Islet precursor cell (in vitro differentiated cells): Measurements from ENCODE around the gene C21orf58.
"Not testable (repeated sequence)": the region's sequence is repeated elsewhere in the genome, so short reads cannot be mapped to it uniquely, and the experiment has no call there.

Source experiments
- DNase-seq: peaks from one replicate; pipeline ENCODE4 v3.0.0-alpha.2; 2018

C21orf58 gene

GRCh38 chr21:46322351-46323226 lies 1.1 kb downstream of the C21orf58 start:
- peak; percentile 60 for DNase-seq

GRCh38 chr21:46320331-46320801 lies 3.3 kb downstream of the C21orf58 start:
- DNase-seq, result no peak

GRCh38 chr21:46319186-46319585 lies 4.5 kb downstream of the C21orf58 start:
- no peak for DNase-seq

GRCh38 chr21:46318464-46318845 lies 5.2 kb downstream of the C21orf58 start:
- DNase-seq, result no peak

GRCh38 chr21:46317710-46318463 lies 5.8 kb downstream of the C21orf58 start:
- DNase-seq, result peak; percentile 74

- DNase-seq, result no peak
Measured at GRCh38 chr21:46316708-46317324, 6.9 kb downstream of the C21orf58 start.

GRCh38 chr21:46314441-46315020 lies 9.1 kb downstream of the C21orf58 start:
- DNase-seq, result no peak

- DNase-seq, result no peak
Measured at GRCh38 chr21:46312949-46313348, 10.7 kb downstream of the C21orf58 start.

- DNase-seq, result no peak
Measured at GRCh38 chr21:46311568-46311967, 12.1 kb downstream of the C21orf58 start.

GRCh38 chr21:46310260-46310659 lies 13.4 kb downstream of the C21orf58 start:
- not testable (repeated sequence) for DNase-seq

GRCh38 chr21:46308431-46308830 lies 15.2 kb downstream of the C21orf58 start:
- DNase-seq, result no peak

- DNase-seq, result no peak
Measured at GRCh38 chr21:46307625-46308024, 16.0 kb downstream of the C21orf58 start.

- DNase-seq, result no peak
Measured at GRCh38 chr21:46304955-46305354, 18.7 kb downstream of the C21orf58 start.

- DNase-seq, result no peak
Measured at GRCh38 chr21:46304437-46304836, 19.2 kb downstream of the C21orf58 start.

- no peak for DNase-seq
Measured at GRCh38 chr21:46301759-46302158, 21.9 kb downstream of the C21orf58 start.

- DNase-seq, result no peak
Measured at GRCh38 chr21:46299167-46299566, 24.5 kb downstream of the C21orf58 start.

GRCh38 chr21:46297338-46298271 lies 26.1 kb downstream of the C21orf58 start:
- no peak for DNase-seq

GRCh38 chr21:46295996-46296752 lies 27.5 kb downstream of the C21orf58 start:
- DNase-seq, result no peak

- DNase-seq, result no peak
Measured at GRCh38 chr21:46295177-46295770, 28.4 kb downstream of the C21orf58 start.

- peak; percentile 72 for DNase-seq
Measured at GRCh38 chr21:46294647-46295176, 29.0 kb downstream of the C21orf58 start.
